Osteoblast (primary cell): ENCODE results near the gene GPR65. TPM values are rescaled to one million over a fixed set of nuclear protein-coding genes. Genes with fewer than 3 reads are reported as not detected.

Source experiments
- DNase-seq: peaks from one replicate; pipeline ENCODE4 v3.0.0; 2011; ENCODE audit warnings: low spot score, mixed read lengths; ENCODE audit not compliant: insufficient read length; ENCODE audit errors: missing footprints
- H2AFZ ChIP-seq: 2 replicates; pipeline ENCODE4 v1.6.0; 2011; ENCODE audit warnings: mild to moderate bottlenecking, low read length
- H3K27ac ChIP-seq: 2 replicates; pipeline ENCODE4 v1.5.1; 2011; ENCODE audit warnings: mild to moderate bottlenecking, low read depth, low read length, moderate library complexity
- H3K27me3 ChIP-seq: 2 replicates; pipeline ENCODE4 v1.6.0; 2012; ENCODE audit warnings: mild to moderate bottlenecking, control low read depth, inconsistent platforms, low read length, moderate library complexity; ENCODE audit not compliant: insufficient read depth
- H3K36me3 ChIP-seq: 2 replicates; pipeline ENCODE4 v1.5.1; 2011; ENCODE audit warnings: mild to moderate bottlenecking, low read length, control low read depth, moderate library complexity; ENCODE audit not compliant: insufficient read depth
- H3K4me1 ChIP-seq: 2 replicates; pipeline ENCODE4 v1.5.1; 2011; ENCODE audit warnings: mild to moderate bottlenecking, low read length, control low read depth, moderate library complexity; ENCODE audit not compliant: insufficient read depth
- H3K4me2 ChIP-seq: 2 replicates; pipeline ENCODE4 v1.6.0; 2011; ENCODE audit warnings: mild to moderate bottlenecking, low read length; ENCODE audit not compliant: insufficient read depth
- H3K4me3 ChIP-seq: fragments of 200-600 bp; sonication (generic); 3 replicates; pipeline ENCODE4 v1.5.1; 2012; ENCODE audit warnings: mild to moderate bottlenecking, low read length, inconsistent platforms; ENCODE audit not compliant: insufficient read depth
- H3K79me2 ChIP-seq: 2 replicates; pipeline ENCODE4 v1.6.0; 2012; ENCODE audit warnings: mild to moderate bottlenecking, low read length, control low read depth, inconsistent platforms; ENCODE audit not compliant: insufficient read depth
- H3K9me3 ChIP-seq: 2 replicates; pipeline ENCODE4 v1.5.1; 2011; ENCODE audit warnings: low read depth, low read length, control low read depth
- H4K20me1 ChIP-seq: 2 replicates; pipeline ENCODE4 v1.6.0; 2012; ENCODE audit warnings: mild to moderate bottlenecking, low read length, control low read depth; ENCODE audit not compliant: insufficient read depth
- total RNA-seq: library from RNA; depleted of rRNA; stranded (reverse); fragments of >200 nt; gene quantifications from 2 replicates; pipeline ENCODE4 v1.2.3, GENCODE V29; 2012
- TF ChIP-seq, protein P1 (sequence below): IDR thresholded peaks from 2 replicates; pipeline ENCODE4 v1.5.1; 2011; ENCODE audit warnings: mild to moderate bottlenecking, low read depth, low read length, moderate library complexity; ENCODE audit errors: extremely low read depth

The GPR65 gene
- total RNA-seq, 1 donor = under 0.01 TPM

DNA sequence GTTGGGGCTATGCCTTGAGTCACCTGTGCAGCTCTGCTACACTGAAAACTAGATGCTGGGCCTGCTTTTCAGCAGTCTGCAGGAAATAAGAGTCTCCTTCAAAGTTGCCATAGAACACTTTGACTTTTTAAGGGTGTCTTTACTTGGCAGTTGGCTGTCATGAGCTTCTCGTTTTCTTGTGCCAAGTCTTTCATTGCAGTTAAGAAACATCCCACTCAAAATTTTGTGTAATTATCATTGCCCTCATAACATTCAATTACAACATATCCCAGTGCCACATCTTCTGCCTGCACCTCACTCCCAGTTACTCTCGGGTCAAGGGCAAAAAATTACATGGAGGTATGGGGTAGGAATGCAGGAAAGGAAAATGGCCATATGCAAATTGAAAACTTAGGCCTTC lies 29.1 kb downstream of the GPR65 start:
- no peak overlapping the region for H3K27ac ChIP-seq
- H3K4me1 ChIP-seq = no peaks in the 10 kb centered on the region
- H3K4me2 ChIP-seq = no peak overlapping the region
- no peaks in the 10 kb centered on the region for H3K36me3 ChIP-seq
- H2AFZ ChIP-seq = no peak overlapping the region
- H3K27me3 ChIP-seq = no peaks in the 10 kb centered on the region
- H4K20me1 ChIP-seq = no peaks in the 10 kb centered on the region
- H3K4me3 ChIP-seq = no peak overlapping the region
- H3K9me3 ChIP-seq = no peaks in the 10 kb centered on the region
- DNase-seq = no peak
- no peaks in the 10 kb centered on the region for H3K79me2 ChIP-seq
- TF ChIP-seq, protein P1, sequence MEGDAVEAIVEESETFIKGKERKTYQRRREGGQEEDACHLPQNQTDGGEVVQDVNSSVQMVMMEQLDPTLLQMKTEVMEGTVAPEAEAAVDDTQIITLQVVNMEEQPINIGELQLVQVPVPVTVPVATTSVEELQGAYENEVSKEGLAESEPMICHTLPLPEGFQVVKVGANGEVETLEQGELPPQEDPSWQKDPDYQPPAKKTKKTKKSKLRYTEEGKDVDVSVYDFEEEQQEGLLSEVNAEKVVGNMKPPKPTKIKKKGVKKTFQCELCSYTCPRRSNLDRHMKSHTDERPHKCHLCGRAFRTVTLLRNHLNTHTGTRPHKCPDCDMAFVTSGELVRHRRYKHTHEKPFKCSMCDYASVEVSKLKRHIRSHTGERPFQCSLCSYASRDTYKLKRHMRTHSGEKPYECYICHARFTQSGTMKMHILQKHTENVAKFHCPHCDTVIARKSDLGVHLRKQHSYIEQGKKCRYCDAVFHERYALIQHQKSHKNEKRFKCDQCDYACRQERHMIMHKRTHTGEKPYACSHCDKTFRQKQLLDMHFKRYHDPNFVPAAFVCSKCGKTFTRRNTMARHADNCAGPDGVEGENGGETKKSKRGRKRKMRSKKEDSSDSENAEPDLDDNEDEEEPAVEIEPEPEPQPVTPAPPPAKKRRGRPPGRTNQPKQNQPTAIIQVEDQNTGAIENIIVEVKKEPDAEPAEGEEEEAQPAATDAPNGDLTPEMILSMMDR = no peak

DNA sequence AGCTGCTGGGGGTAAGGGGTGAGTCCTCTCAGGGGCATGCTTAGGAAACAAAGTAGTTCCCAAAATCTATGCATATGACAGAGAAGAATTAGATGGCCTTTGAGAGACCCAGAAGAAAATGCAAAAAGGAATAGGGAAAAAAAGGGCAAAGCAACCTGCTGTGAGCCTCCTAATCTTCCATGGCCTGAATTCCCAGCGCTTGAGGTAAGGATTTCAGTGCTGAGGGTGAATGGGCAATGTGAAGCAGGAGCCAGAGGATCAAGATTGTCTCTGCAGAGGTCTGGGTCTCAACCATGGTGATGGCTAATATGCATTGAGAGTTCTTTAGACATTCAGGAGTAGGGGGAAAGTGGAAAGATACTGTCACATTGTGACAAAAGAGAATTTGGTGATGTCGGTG lies 31.5 kb downstream of the GPR65 start:
- Histone ChIP-seq H3K4me2 (no peak overlapping the region), H3K27me3 (no peaks in the 10 kb centered on the region), H2AFZ (no peak overlapping the region), H3K4me1 (no peaks in the 10 kb centered on the region), H4K20me1 (no peaks in the 10 kb centered on the region), H3K79me2 (no peaks in the 10 kb centered on the region), H3K9me3 (no peaks in the 10 kb centered on the region), H3K36me3 (no peaks in the 10 kb centered on the region), H3K4me3 (no peak overlapping the region), H3K27ac (no peak overlapping the region)
- no peak for DNase-seq
- TF ChIP-seq, protein P1 = no peak

DNA sequence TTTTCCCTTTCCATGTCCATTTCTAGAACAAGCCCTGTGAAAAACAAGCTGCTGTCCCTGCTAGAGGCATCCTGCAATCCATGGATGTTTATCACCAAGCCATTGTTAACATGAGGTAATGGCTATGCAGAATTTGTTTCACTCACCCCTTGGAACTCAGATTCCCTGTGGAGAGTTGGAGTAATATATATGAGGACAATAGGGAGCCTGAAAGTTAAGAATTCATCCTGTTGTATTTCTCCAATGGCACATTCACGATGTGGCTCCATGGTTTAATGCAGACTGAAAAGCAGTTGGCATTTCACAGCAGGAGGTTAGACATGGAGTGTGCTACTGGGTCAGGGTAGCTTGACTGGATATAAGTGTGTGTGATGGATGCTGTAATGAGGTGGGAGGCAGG lies 32.4 kb downstream of the GPR65 start:
- TF ChIP-seq, protein P1 = no peak
- H4K20me1 ChIP-seq = no peaks in the 10 kb centered on the region
- H3K9me3 ChIP-seq = no peaks in the 10 kb centered on the region
- H3K4me3 ChIP-seq = no peak overlapping the region
- H3K27me3 ChIP-seq = no peaks in the 10 kb centered on the region
- H3K4me2 ChIP-seq = no peak overlapping the region
- H3K36me3 ChIP-seq = no peaks in the 10 kb centered on the region
- no peaks in the 10 kb centered on the region for H3K79me2 ChIP-seq
- no peaks in the 10 kb centered on the region for H3K4me1 ChIP-seq
- H3K27ac ChIP-seq = no peak overlapping the region
- no peak overlapping the region for H2AFZ ChIP-seq
- DNase-seq = no peak

DNA sequence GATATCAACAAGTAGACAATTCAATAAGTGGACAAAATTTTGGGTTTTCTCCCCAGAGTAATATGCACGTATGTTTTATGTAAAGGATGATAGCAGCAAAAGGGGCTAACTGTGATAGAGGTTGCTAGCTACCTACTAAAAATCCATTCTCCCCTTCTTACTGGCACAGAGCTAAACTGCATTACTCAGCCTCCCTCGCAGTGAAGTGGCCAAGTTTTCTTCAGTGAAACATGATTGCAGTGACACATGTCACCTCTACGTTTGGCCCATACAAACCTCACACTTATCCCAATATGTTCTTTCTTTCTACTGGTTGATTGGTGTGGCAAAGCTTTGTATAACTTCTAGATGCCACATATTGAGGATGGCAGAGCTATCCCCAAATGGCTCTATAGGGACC lies 34.3 kb downstream of the GPR65 start:
- Histone ChIP-seq H3K4me3 (no peak overlapping the region), H4K20me1 (no peaks in the 10 kb centered on the region), H3K4me1 (no peaks in the 10 kb centered on the region), H2AFZ (no peak overlapping the region), H3K36me3 (no peaks in the 10 kb centered on the region), H3K9me3 (no peaks in the 10 kb centered on the region), H3K79me2 (no peaks in the 10 kb centered on the region), H3K4me2 (no peak overlapping the region), H3K27ac (no peak overlapping the region), H3K27me3 (no peaks in the 10 kb centered on the region)
- DNase-seq = no peak
- TF ChIP-seq, protein P1 = no peak
